HL-60 (cell line): ENCODE measurements around the gene CLRN3.

Experiments
- CTCF ChIP-seq: IDR thresholded peaks from one replicate; pipeline ENCODE4 v1.5.1; 2011; ENCODE audit warnings: low read length, control low read depth, inconsistent platforms; ENCODE audit not compliant: insufficient read depth
- POLR2AphosphoS5 ChIP-seq: IDR thresholded peaks from 2 replicates; pipeline ENCODE4 v1.6.1; 2012; ENCODE audit warnings: low read depth

- TF ChIP-seq CTCF (no peak), POLR2AphosphoS5 (no peak)
Measured at GRCh38 chr10:127871631-127872010, 21.1 kb downstream of the CLRN3 start.
